ENCODE data around the gene ID2. TPM values are rescaled to one million over a fixed set of nuclear protein-coding genes. Genes with fewer than 3 reads are reported as not detected.

ID2 gene
- total RNA-seq, 1 experiment from 2014 or later: 2.1 TPM

GRCh38 chr2:8656160-8656641, 25.7 kb upstream of the ID2 start:
- no peaks in the 10 kb centered on the region for H3K4me1 ChIP-seq (ENCODE audit: control insufficient read depth, insufficient read depth, low read length)
- no peaks in the 10 kb centered on the region for H3K27me3 ChIP-seq (ENCODE audit: control insufficient read depth, insufficient read depth, low read length)
- BruUV-seq (replicated peaks): no TSS peak
- POLR2A ChIA-PET: interaction anchor here (0.8 kb wide), 1 partner anchor 26 kb away, joined by 5 read pairs; the partner anchor contains the start of gene ID2
- no peaks in the 10 kb centered on the region for H3K9me3 ChIP-seq (ENCODE audit: control insufficient read depth, insufficient read depth, low read depth, low read length)
- intact Hi-C loops (cut with micrococcal nuclease; ENCODE audit: unreplicated experiment): no loop called here
- in situ Hi-C loops (cut with HindIII; ENCODE audit: low pct_unique_long_range_greater_than_20kb, low sequenced_read_pairs): no loop called here
- TF ChIP-seq POLR2AphosphoS5 (IDR thresholded peaks at IDR 0.05; ENCODE audit: low read depth, low read length) (no peak), TCF7L2 (IDR thresholded peaks at IDR 0.05; ENCODE audit: low read depth, low read length) (no peak), SIN3A (IDR thresholded peaks at IDR 0.05; ENCODE audit: borderline replicate concordance, insufficient read depth, low read depth, low read length) (no peak), REST (IDR thresholded peaks at IDR 0.05; ENCODE audit: insufficient read depth in 1 of 2, low read depth in 2 of 2, low read length in 1 of 2) (no peak)
- TF ChIP-seq, protein P1, sequence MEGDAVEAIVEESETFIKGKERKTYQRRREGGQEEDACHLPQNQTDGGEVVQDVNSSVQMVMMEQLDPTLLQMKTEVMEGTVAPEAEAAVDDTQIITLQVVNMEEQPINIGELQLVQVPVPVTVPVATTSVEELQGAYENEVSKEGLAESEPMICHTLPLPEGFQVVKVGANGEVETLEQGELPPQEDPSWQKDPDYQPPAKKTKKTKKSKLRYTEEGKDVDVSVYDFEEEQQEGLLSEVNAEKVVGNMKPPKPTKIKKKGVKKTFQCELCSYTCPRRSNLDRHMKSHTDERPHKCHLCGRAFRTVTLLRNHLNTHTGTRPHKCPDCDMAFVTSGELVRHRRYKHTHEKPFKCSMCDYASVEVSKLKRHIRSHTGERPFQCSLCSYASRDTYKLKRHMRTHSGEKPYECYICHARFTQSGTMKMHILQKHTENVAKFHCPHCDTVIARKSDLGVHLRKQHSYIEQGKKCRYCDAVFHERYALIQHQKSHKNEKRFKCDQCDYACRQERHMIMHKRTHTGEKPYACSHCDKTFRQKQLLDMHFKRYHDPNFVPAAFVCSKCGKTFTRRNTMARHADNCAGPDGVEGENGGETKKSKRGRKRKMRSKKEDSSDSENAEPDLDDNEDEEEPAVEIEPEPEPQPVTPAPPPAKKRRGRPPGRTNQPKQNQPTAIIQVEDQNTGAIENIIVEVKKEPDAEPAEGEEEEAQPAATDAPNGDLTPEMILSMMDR (IDR thresholded peaks at IDR 0.05): no peak
- no peak overlapping the region for H3K27ac ChIP-seq (ENCODE audit: low read length)
- H3K4me3 ChIP-seq (ENCODE audit: low read depth in 2 of 2, low read length in 2 of 2): no peak overlapping the region
- DNase-seq (ENCODE audit: low read depth, low spot score): no peak
- CTCF ChIA-PET: no interaction called here
- no peak for ATAC-seq
- H3K36me3 ChIP-seq (ENCODE audit: control insufficient read depth, insufficient read depth, low read length): no peaks in the 10 kb centered on the region

DNA sequence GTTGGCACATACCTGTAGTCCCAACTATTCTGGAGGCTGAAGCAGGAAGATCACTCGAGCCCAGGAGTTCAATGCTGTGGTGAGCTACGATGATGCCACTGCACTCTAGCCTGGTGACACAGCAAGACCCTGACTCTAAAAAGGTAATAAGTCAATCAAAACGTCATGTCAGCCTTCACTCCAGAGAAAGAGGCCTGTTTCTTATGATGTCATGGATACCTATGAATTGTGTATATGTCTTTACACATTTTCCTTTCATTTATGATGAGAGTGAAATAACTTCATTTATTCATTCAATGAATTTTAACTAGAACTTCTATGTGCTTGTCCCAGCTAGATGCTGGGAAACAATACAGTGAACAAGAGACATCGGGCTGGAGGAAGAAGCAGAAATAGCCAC, 25.0 kb upstream of the ID2 start:
- BruUV-seq (replicated peaks): no TSS peak
- Histone ChIP-seq H3K9me3 (ENCODE audit: control insufficient read depth, insufficient read depth, low read depth, low read length) (no peaks in the 10 kb centered on the region), H3K27me3 (ENCODE audit: control insufficient read depth, insufficient read depth, low read length) (no peaks in the 10 kb centered on the region), H3K36me3 (ENCODE audit: control insufficient read depth, insufficient read depth, low read length) (no peaks in the 10 kb centered on the region), H3K4me3 (ENCODE audit: low read depth in 2 of 2, low read length in 2 of 2) (no peak overlapping the region), H3K27ac (ENCODE audit: low read length) (no peak overlapping the region), H3K4me1 (ENCODE audit: control insufficient read depth, insufficient read depth, low read length) (no peaks in the 10 kb centered on the region)
- ChIA-PET CTCF (no interaction called here), POLR2A (no interaction called here)
- no peak for DNase-seq (ENCODE audit: low read depth, low spot score)
- in situ Hi-C loops (cut with HindIII; ENCODE audit: low pct_unique_long_range_greater_than_20kb, low sequenced_read_pairs) (no loop called here), intact Hi-C loops (cut with micrococcal nuclease; ENCODE audit: unreplicated experiment) (no loop called here)
- TF ChIP-seq, protein P1 (IDR thresholded peaks at IDR 0.05): no peak
- no peak for TF ChIP-seq REST (IDR thresholded peaks at IDR 0.05; ENCODE audit: insufficient read depth in 1 of 2, low read depth in 2 of 2, low read length in 1 of 2)
- TF ChIP-seq TCF7L2 (IDR thresholded peaks at IDR 0.05; ENCODE audit: low read depth, low read length): no peak
- TF ChIP-seq POLR2AphosphoS5 (IDR thresholded peaks at IDR 0.05; ENCODE audit: low read depth, low read length): no peak
- no peak for TF ChIP-seq SIN3A (IDR thresholded peaks at IDR 0.05; ENCODE audit: borderline replicate concordance, insufficient read depth, low read depth, low read length)
- ATAC-seq: no peak
